GM19463 (cell line): ENCODE measurements around the gene ATP5F1D.
"Not testable (repeated sequence)": the region's sequence is repeated elsewhere in the genome, so short reads cannot be mapped to it uniquely, and the experiment has no call there.

Experiments used
- ATAC-seq: cut with Tn5 transposase; IDR thresholded peaks from one replicate; pipeline ENCODE4 v1.9.1; 2021; ENCODE audit warnings: mild to moderate bottlenecking, moderate library complexity; ENCODE audit not compliant: unreplicated experiment

The ATP5F1D gene

GRCh38 chr19:1245494-1246264 is 4.1 kb downstream of the ATP5F1D start:
- ATAC-seq: no peak

GRCh38 chr19:1246265-1247087 is 4.9 kb downstream of the ATP5F1D start:
- not testable (repeated sequence) for ATAC-seq

- no peak for ATAC-seq
These were observed 6.2 kb downstream of the ATP5F1D start for GRCh38 chr19:1247748-1248138.

GRCh38 chr19:1248139-1248785 is 6.7 kb downstream of the ATP5F1D start, which contains the start of gene MIDN:
Gene MIDN (plus strand): TSS chr19:1248583. CDS start chr19:1250297, 1,714 bp downstream.
- peak; percentile 20 for ATAC-seq

- ATAC-seq: peak; percentile 19
These were observed 7.3 kb downstream of the ATP5F1D start for GRCh38 chr19:1248786-1249297.

- peak; percentile 43 for ATAC-seq
These were observed 7.9 kb downstream of the ATP5F1D start for GRCh38 chr19:1249298-1249989.

GRCh38 chr19:1249990-1250436 is 8.5 kb downstream of the ATP5F1D start:
- no peak for ATAC-seq

- no peak for ATAC-seq
These were observed 9.1 kb downstream of the ATP5F1D start for GRCh38 chr19:1250437-1251260.

- no peak for ATAC-seq
These were observed 10.0 kb downstream of the ATP5F1D start for GRCh38 chr19:1251330-1252220.

- ATAC-seq: no peak
These were observed 10.8 kb downstream of the ATP5F1D start for GRCh38 chr19:1252221-1252820.

GRCh38 chr19:1252821-1253513 is 11.4 kb downstream of the ATP5F1D start:
- no peak for ATAC-seq

GRCh38 chr19:1253514-1254080 is 12.0 kb downstream of the ATP5F1D start:
- no peak for ATAC-seq

GRCh38 chr19:1254081-1254527 is 12.6 kb downstream of the ATP5F1D start:
- no peak for ATAC-seq

GRCh38 chr19:1254530-1255185 is 13.1 kb downstream of the ATP5F1D start:
- no peak for ATAC-seq

- no peak for ATAC-seq
These were observed 13.9 kb downstream of the ATP5F1D start for GRCh38 chr19:1255186-1256161.
